ENCODE data around the gene MGME1. TPM values are rescaled to one million over a fixed set of nuclear protein-coding genes. Genes with fewer than 3 reads are reported as not detected.

MGME1 gene
- total RNA-seq, 1 experiment from 2014 or later, result 26.5 TPM

DNA sequence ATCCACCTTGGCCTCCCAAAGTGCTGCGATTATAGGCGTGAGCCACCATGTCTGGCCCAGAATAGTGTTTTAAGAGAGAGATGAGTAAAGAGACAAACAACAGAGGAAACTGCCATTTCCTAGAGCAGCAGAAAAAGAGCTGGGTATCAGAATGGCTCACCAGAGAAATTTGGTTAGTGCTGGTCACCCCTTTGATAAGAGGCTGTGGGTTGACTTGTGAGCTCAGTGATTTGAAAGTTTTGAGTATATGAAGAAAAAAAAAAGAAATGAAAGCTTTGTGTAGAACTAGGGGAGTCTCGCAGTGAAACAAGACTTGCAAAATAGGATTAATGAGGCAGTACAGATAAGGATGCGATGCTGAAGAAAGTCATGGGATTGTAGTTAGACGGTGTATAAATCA lies 29.6 kb downstream of the MGME1 start:
- Histone ChIP-seq H3K4me2 (ENCODE audit: low read depth, low read length, poor library complexity, severe bottlenecking) (no peak overlapping the region), H3K4me1 (ENCODE audit: low read length) (peaks cover 9% of the 10 kb centered on the region), H3K36me3 (ENCODE audit: insufficient read depth, low read length) (no peaks in the 10 kb centered on the region), H3K4me3 (ENCODE audit: low read length) (no peak overlapping the region), H2AFZ (ENCODE audit: low read length) (no peak overlapping the region), H3K27me3 (ENCODE audit: low read length) (no peaks in the 10 kb centered on the region; the same call in 1 of the 2 replicates), H3K9me2 (replicated peaks; ENCODE audit: insufficient read depth, low read length) (no peaks in the 10 kb centered on the region), H4K20me1 (ENCODE audit: insufficient read depth, low read depth, low read length) (no peaks in the 10 kb centered on the region), H3K79me2 (ENCODE audit: low read length) (no peaks in the 10 kb centered on the region), H3K27ac (ENCODE audit: low read length) (no peak overlapping the region), H3K9me3 (ENCODE audit: low read length) (no peaks in the 10 kb centered on the region), H3K9ac (ENCODE audit: low read length) (no peak overlapping the region)
- no peak for DNase-seq

DNA sequence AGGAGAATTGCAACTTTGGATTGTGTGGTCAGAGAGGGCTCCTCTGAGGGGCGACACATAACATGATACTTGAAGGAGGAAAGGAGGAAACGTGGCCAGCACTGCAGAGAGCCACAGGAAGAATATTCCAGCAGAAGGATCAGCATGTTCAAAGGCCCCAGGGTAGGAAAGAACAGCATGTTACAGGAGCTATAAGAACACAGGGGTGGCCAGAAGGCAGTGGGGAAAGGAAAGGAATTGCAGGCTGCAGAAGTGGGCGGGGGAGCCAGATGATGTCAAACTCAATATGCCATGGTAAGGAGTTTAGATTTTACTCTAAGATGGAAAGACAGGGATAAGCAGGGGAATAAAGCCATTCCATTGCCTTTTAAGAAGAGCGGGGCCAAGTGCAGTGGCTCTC lies 30.7 kb downstream of the MGME1 start:
- no peak overlapping the region for H2AFZ ChIP-seq (ENCODE audit: low read length)

DNA sequence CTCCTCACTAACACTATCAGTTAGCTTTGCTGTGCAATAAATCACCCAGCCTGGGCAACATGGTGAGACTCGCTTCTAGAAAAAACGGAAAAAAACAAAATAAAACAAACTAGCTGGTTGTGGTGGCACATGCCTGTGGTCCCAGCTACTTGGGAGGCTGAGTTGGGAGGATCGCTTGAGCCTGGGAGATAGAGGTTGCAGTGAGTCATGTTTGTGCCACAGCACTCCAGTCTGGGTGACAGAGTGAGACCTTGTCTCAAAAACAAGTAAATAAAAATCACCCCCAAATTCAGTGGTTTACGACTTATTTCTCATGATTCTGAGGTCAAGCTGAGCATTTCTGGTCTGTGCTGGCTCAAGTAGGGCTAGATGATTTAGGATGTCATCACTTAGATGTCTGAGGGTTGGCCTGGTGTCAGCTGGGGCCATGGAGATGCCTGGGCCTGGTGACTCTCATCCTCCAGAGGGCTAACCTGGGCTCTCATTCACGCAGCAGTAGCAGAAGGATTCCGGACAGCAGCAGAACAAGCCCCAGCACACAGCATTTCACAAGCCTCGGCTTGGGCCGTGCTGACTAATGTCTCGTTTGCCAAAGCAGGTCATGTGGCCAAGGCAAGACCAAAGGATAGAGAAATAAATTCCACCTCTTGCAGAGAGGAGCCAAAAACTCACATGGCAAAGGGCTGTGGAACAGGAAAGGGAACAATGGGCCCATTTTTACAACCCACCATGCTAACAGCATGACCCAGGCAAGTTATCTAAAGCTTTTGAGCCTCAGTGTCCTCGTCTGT lies 32.5 kb downstream of the MGME1 start:
- Histone ChIP-seq H3K9me3 (ENCODE audit: low read length) (no peaks in the 10 kb centered on the region), H4K20me1 (ENCODE audit: insufficient read depth, low read depth, low read length) (no peaks in the 10 kb centered on the region), H3K27me3 (ENCODE audit: low read length) (no peaks in the 10 kb centered on the region; the same call in 1 of the 2 replicates), H3K27ac (ENCODE audit: low read length) (no peak overlapping the region), H3K36me3 (ENCODE audit: insufficient read depth, low read length) (no peaks in the 10 kb centered on the region), H3K4me2 (ENCODE audit: low read depth, low read length, poor library complexity, severe bottlenecking) (no peak overlapping the region), H2AFZ (ENCODE audit: low read length) (no peak overlapping the region), H3K4me3 (ENCODE audit: low read length) (no peak overlapping the region), H3K79me2 (ENCODE audit: low read length) (no peaks in the 10 kb centered on the region), H3K9me2 (replicated peaks; ENCODE audit: insufficient read depth, low read length) (no peaks in the 10 kb centered on the region), H3K4me1 (ENCODE audit: low read length) (peaks cover 2% of the 10 kb centered on the region), H3K9ac (ENCODE audit: low read length) (no peak overlapping the region)
- no peak for DNase-seq

More for the DNA sequence above, 30.7 kb downstream of the MGME1 start:
- H3K4me1 ChIP-seq (ENCODE audit: low read length), result peaks cover 9% of the 10 kb centered on the region
- H3K9me3 ChIP-seq (ENCODE audit: low read length), result no peaks in the 10 kb centered on the region
- no peak overlapping the region for H3K4me2 ChIP-seq (ENCODE audit: low read depth, low read length, poor library complexity, severe bottlenecking)
- DNase-seq, result no peak
- H4K20me1 ChIP-seq (ENCODE audit: insufficient read depth, low read depth, low read length), result no peaks in the 10 kb centered on the region
- H3K9me2 ChIP-seq (replicated peaks; ENCODE audit: insufficient read depth, low read length), result no peaks in the 10 kb centered on the region
- H3K9ac ChIP-seq (ENCODE audit: low read length), result no peak overlapping the region
- H3K4me3 ChIP-seq (ENCODE audit: low read length), result no peak overlapping the region
- no peaks in the 10 kb centered on the region; the same call in 1 of the 2 replicates for H3K27me3 ChIP-seq (ENCODE audit: low read length)
- H3K36me3 ChIP-seq (ENCODE audit: insufficient read depth, low read length), result no peaks in the 10 kb centered on the region
- no peaks in the 10 kb centered on the region for H3K79me2 ChIP-seq (ENCODE audit: low read length)
- no peak overlapping the region for H3K27ac ChIP-seq (ENCODE audit: low read length)

DNA sequence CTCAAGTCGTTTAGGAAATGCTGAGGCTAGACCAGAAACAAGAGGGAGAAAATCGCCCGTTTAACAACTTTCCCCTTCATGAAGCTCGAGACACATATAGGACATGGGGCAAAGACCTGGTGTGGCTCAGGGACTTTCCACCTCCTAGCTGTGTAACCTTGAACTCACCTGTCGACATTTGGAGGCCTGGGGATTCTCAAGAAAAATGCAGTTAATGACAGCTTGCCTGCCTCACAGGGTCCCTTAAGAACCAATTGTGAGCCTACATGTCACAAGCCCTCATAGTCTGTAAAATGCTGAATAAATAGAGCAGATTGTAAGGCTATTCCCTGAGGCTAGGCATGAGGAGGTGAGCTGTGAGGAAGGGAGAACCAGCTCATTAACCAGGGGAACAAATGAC lies 35.1 kb downstream of the MGME1 start:
- H3K27ac ChIP-seq (ENCODE audit: low read length), result no peak overlapping the region
- H3K9me2 ChIP-seq (replicated peaks; ENCODE audit: insufficient read depth, low read length), result no peaks in the 10 kb centered on the region
- H3K9me3 ChIP-seq (ENCODE audit: low read length), result no peaks in the 10 kb centered on the region
- H3K9ac ChIP-seq (ENCODE audit: low read length), result no peak overlapping the region
- peak; percentile 5 for DNase-seq
- no peaks in the 10 kb centered on the region for H3K27me3 ChIP-seq (ENCODE audit: low read length)
- H4K20me1 ChIP-seq (ENCODE audit: insufficient read depth, low read depth, low read length), result no peaks in the 10 kb centered on the region
- no peaks in the 10 kb centered on the region for H3K4me1 ChIP-seq (ENCODE audit: low read length)
- no peak overlapping the region for H3K4me3 ChIP-seq (ENCODE audit: low read length)
- H3K36me3 ChIP-seq (ENCODE audit: insufficient read depth, low read length), result no peaks in the 10 kb centered on the region
- no peaks in the 10 kb centered on the region for H3K79me2 ChIP-seq (ENCODE audit: low read length)
- H2AFZ ChIP-seq (ENCODE audit: low read length), result no peak overlapping the region
- H3K4me2 ChIP-seq (ENCODE audit: low read depth, low read length, poor library complexity, severe bottlenecking), result no peak overlapping the region

DNA sequence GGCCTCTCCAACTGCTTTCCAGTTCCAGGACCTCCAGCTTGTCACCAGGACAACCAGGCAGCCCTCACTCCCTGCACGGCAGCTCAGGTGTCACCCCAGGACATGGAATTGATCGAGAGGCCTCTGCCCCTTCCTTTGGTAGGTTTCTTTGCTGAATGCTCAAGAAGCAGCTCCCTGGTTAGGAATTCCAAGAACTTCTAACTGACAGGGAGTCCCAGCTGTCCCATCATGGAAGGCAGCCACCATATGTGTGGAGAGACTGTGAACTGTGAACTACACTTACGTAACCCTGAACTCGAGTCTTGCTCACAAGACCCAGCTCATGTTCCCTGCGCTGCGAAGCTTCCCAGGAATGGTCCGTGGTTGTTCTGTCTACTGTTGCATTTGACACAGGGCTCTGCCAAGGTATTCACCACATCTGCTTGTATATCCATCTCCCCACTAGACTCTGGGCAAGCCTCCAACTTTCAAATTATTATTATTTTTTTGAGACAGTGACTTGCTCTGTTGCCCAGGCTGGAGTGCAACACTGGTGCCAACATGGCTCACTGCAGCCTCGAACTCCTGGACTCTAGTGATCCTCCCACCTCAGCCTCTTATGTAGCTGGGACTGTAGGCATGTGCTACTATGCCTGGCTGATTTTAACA lies 35.7 kb downstream of the MGME1 start:
- Histone ChIP-seq H3K27me3 (ENCODE audit: low read length) (no peaks in the 10 kb centered on the region), H4K20me1 (ENCODE audit: insufficient read depth, low read depth, low read length) (no peaks in the 10 kb centered on the region), H3K9me2 (replicated peaks; ENCODE audit: insufficient read depth, low read length) (no peaks in the 10 kb centered on the region), H3K4me2 (ENCODE audit: low read depth, low read length, poor library complexity, severe bottlenecking) (no peak overlapping the region), H2AFZ (ENCODE audit: low read length) (no peak overlapping the region), H3K4me3 (ENCODE audit: low read length) (no peak overlapping the region), H3K4me1 (ENCODE audit: low read length) (no peaks in the 10 kb centered on the region), H3K27ac (ENCODE audit: low read length) (no peak overlapping the region), H3K36me3 (ENCODE audit: insufficient read depth, low read length) (no peaks in the 10 kb centered on the region), H3K9ac (ENCODE audit: low read length) (no peak overlapping the region), H3K79me2 (ENCODE audit: low read length) (no peaks in the 10 kb centered on the region), H3K9me3 (ENCODE audit: low read length) (no peaks in the 10 kb centered on the region)
- DNase-seq, result peak; percentile 11

DNA sequence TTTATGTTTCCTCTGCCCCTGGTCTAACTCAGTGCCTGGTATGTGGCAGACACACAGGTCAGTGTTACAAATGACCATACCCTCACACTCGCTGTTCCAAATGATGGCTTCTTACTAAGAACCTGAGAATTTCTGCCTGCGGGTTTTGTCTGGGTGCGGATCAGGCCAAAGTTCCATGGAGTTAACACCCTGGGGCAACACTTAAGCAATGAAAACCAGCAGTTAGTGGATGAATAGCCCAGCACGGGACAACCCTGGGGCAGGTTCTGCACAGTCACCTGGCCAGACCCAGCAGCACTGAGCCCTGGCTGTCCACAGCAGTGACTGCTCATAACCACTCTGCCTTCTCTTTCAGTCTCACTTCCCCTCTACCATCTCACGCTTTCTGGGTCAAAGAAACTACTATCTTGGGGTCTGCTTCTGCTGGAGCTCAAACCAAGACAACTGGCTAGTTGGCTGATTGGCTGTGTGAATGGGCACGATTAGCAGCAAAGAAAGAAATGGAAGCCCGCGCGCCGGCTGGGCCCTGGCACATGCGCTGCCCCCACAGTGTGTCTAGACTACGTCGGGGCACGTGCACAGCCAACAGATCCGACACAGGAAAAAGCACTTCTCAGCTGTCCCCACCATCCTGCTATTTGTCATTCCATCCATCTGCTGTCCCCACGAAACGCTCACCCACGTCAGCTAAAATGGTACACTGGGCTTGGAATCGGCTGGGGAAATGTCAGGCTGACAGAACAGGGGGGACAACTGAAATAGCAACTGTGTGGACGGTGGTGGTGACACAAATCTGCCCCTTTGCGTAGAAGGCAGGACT lies 36.6 kb downstream of the MGME1 start:
- no peaks in the 10 kb centered on the region for H3K4me1 ChIP-seq (ENCODE audit: low read length)
- H3K27me3 ChIP-seq (ENCODE audit: low read length), result no peaks in the 10 kb centered on the region
- H3K9me3 ChIP-seq (ENCODE audit: low read length), result no peaks in the 10 kb centered on the region
- H3K27ac ChIP-seq (ENCODE audit: low read length), result no peak overlapping the region
- H3K9ac ChIP-seq (ENCODE audit: low read length), result no peak overlapping the region
- no peak overlapping the region for H2AFZ ChIP-seq (ENCODE audit: low read length)
- no peaks in the 10 kb centered on the region for H4K20me1 ChIP-seq (ENCODE audit: insufficient read depth, low read depth, low read length)
- no peak for DNase-seq
- no peaks in the 10 kb centered on the region for H3K79me2 ChIP-seq (ENCODE audit: low read length)
- H3K4me2 ChIP-seq (ENCODE audit: low read depth, low read length, poor library complexity, severe bottlenecking), result no peak overlapping the region
- H3K4me3 ChIP-seq (ENCODE audit: low read length), result no peak overlapping the region
- no peaks in the 10 kb centered on the region for H3K36me3 ChIP-seq (ENCODE audit: insufficient read depth, low read length)
- H3K9me2 ChIP-seq (replicated peaks; ENCODE audit: insufficient read depth, low read length), result no peaks in the 10 kb centered on the region

DNA sequence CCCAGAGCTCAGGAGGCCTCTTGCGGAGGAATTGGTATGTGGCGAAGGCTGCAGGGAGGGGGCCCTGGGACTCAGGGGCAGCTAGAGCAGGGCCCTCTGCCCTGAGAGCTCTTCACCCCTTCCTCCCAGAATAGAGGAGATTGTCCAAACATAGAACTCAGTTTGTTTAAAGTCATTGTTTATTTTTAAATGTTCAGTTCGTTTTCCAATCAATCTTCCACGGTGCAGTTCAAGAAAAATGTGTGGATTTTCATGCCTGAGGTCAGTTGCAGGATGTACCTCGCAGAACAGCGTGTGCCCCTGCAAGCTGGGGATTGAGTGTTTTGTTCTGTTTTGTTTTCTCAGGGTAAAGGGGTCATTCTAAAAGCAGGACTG lies 37.2 kb downstream of the MGME1 start:
- Histone ChIP-seq H3K9me2 (replicated peaks; ENCODE audit: insufficient read depth, low read length) (no peaks in the 10 kb centered on the region), H2AFZ (ENCODE audit: low read length) (no peak overlapping the region), H3K27ac (ENCODE audit: low read length) (no peak overlapping the region), H3K27me3 (ENCODE audit: low read length) (no peaks in the 10 kb centered on the region), H3K9me3 (ENCODE audit: low read length) (no peaks in the 10 kb centered on the region), H3K79me2 (ENCODE audit: low read length) (no peaks in the 10 kb centered on the region), H3K4me1 (ENCODE audit: low read length) (no peaks in the 10 kb centered on the region), H3K4me3 (ENCODE audit: low read length) (no peak overlapping the region), H4K20me1 (ENCODE audit: insufficient read depth, low read depth, low read length) (no peaks in the 10 kb centered on the region), H3K36me3 (ENCODE audit: insufficient read depth, low read length) (no peaks in the 10 kb centered on the region), H3K9ac (ENCODE audit: low read length) (no peak overlapping the region), H3K4me2 (ENCODE audit: low read depth, low read length, poor library complexity, severe bottlenecking) (no peak overlapping the region)
- DNase-seq, result no peak

DNA sequence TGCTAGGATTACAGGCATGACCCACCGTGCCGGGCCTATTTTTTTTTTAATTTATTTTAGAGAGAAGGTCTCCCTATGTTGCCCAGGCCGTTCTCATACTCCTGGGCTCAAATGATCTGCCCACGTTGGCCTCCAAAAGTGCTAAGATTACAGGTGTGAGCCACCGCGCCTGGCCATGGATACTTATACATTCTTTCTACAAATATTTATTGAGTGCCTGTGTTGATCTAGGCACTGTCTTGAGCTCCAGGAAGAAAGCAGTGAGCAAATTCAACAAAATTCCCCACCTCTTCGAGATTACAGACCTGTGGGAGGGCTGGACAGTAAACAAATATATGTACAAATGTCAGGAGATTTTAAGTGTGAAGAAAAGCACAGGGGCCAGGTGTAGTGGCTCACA lies 37.9 kb downstream of the MGME1 start:
- Histone ChIP-seq H3K36me3 (ENCODE audit: insufficient read depth, low read length) (no peaks in the 10 kb centered on the region), H4K20me1 (ENCODE audit: insufficient read depth, low read depth, low read length) (no peaks in the 10 kb centered on the region), H3K4me3 (ENCODE audit: low read length) (no peak overlapping the region), H3K27ac (ENCODE audit: low read length) (no peak overlapping the region), H3K4me1 (ENCODE audit: low read length) (no peaks in the 10 kb centered on the region), H3K4me2 (ENCODE audit: low read depth, low read length, poor library complexity, severe bottlenecking) (no peak overlapping the region), H3K9ac (ENCODE audit: low read length) (no peak overlapping the region), H3K9me2 (replicated peaks; ENCODE audit: insufficient read depth, low read length) (no peaks in the 10 kb centered on the region), H3K79me2 (ENCODE audit: low read length) (no peaks in the 10 kb centered on the region), H3K9me3 (ENCODE audit: low read length) (no peaks in the 10 kb centered on the region), H2AFZ (ENCODE audit: low read length) (no peak overlapping the region), H3K27me3 (ENCODE audit: low read length) (no peaks in the 10 kb centered on the region)
- DNase-seq, result no peak
